DND-41 (cell line): Measurements from ENCODE around the gene FTO.

Source experiments
- CTCF ChIP-seq: IDR thresholded peaks from 2 replicates; pipeline ENCODE4 v1.5.1; 2012; ENCODE audit warnings: borderline replicate concordance, low read length, moderate library complexity, mild to moderate bottlenecking; ENCODE audit not compliant: poor library complexity, severe bottlenecking; ENCODE audit errors: extremely low read depth
- EZH2 ChIP-seq: IDR thresholded peaks from 3 replicates; pipeline ENCODE4 v1.6.1; 2012; ENCODE audit warnings: borderline replicate concordance, low read depth, mild to moderate bottlenecking, moderate library complexity, low read length, inconsistent platforms; ENCODE audit not compliant: severe bottlenecking

- TF ChIP-seq CTCF = no peak
- no peak for TF ChIP-seq EZH2
Measured at GRCh38 chr16:53712065-53712464, 8.1 kb downstream of the FTO start.
